Measurements from ENCODE around the gene CHML.

DNA sequence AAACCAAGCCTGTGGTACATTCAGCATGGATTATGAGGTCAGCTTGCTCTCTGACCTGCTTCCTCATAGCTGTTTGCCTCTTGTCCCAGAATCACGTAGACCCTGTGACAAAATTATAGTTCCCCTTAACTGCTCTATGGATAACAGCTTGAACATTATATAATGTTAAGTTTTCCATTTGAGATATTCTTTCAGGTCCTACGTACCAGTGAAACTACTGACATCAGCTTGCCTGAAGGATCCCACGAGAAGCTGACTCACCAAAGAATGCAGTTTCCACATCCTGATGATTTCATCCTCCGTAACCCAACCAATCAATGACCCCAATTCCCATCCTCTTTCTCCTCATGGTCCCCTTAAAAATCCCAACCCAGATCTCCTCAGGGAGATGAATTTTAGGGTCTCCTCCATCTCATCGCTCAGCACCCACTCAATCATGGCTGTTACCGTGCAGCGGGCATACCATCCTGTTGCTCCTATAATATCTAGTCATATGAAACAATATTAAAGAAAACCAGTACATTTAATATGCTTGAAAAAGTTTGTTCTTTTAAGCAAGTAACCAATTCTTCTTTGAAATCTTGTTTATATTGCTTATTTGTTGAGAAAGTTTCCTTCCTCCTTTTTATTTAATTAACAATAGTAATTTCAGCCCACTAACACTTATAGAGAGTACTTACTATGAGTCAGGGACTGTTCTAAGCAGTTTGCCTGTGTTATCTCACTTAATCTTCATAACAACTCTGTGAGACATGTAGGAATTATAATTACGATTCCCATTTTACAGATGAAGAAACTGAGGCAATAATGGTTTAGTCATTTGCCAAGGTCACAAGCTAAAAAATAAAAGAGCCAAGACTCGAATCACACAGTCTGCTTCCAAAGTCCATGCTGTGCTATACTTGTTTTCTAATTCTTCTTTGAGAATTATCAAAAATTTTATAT, 27.4 kb downstream of the CHML start:
- TF ChIP-seq, protein P1, sequence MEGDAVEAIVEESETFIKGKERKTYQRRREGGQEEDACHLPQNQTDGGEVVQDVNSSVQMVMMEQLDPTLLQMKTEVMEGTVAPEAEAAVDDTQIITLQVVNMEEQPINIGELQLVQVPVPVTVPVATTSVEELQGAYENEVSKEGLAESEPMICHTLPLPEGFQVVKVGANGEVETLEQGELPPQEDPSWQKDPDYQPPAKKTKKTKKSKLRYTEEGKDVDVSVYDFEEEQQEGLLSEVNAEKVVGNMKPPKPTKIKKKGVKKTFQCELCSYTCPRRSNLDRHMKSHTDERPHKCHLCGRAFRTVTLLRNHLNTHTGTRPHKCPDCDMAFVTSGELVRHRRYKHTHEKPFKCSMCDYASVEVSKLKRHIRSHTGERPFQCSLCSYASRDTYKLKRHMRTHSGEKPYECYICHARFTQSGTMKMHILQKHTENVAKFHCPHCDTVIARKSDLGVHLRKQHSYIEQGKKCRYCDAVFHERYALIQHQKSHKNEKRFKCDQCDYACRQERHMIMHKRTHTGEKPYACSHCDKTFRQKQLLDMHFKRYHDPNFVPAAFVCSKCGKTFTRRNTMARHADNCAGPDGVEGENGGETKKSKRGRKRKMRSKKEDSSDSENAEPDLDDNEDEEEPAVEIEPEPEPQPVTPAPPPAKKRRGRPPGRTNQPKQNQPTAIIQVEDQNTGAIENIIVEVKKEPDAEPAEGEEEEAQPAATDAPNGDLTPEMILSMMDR (IDR thresholded peaks at IDR 0.05) = no peak
- no peak for TF ChIP-seq POLR2A (IDR thresholded peaks at IDR 0.05)
